B cell (primary cell): ENCODE measurements around the gene CTNNA3. TPM values are rescaled to one million over a fixed set of nuclear protein-coding genes. Genes with fewer than 3 reads are reported as not detected.

Source experiments
- ATAC-seq: fragments of 200-7000 bp; cut with Tn5 transposase; one replicate; pipeline ENCODE4 v1.10.0; 2021; ENCODE audit warnings: low read depth, mild to moderate bottlenecking, moderate number of reproducible peaks, moderate library complexity
- CTCF ChIA-PET: fragments of 350-600 bp; sonication (Branson Sonifier 250); formaldehyde crosslinking; loops from one replicate; lab custom pipeline; 2021; ENCODE audit warnings: antibody characterized with exemption, inconsistent platforms; lab: Charles Lee
- POLR2A ChIA-PET: fragments of 350-600 bp; sonication (Branson Sonifier 250); formaldehyde crosslinking; loops from one replicate; lab custom pipeline; 2021; ENCODE audit warnings: antibody characterized with exemption; lab: Charles Lee
- DNase-seq: peaks from one replicate; pipeline ENCODE4 v3.0.0; 2013
- H2AFZ ChIP-seq: 2 replicates; pipeline ENCODE4 v1.6.1; 2012; ENCODE audit warnings: mild to moderate bottlenecking, low read depth, low read length; ENCODE audit not compliant: insufficient read depth, poor library complexity, severe bottlenecking
- H3K27ac ChIP-seq, 2 donors: 1 replicate in 1 of 2; 2 replicates in 1 of 2; pipeline ENCODE4 v1.5.1; 2012 to 2013; ENCODE audit warnings: low read length in 2 of 2, mild to moderate bottlenecking in 2 of 2, moderate library complexity in 1 of 2
- H3K27me3 ChIP-seq, 4 experiments: fragments of 200-600 bp in 1 of 4; sonication (generic) in 1 of 4; replicated peaks in 1 of 4; 1 replicate in 2 of 4; 2 replicates in 2 of 4; pipeline versions ENCODE4 v1.6.1 to v1.7.0; 2013 to 2016; ENCODE audit warnings: low read length in 3 of 4, mild to moderate bottlenecking in 2 of 4, mixed read lengths in 1 of 4, moderate library complexity in 1 of 4; ENCODE audit not compliant: insufficient read depth in 4 of 4, control insufficient read depth in 3 of 4; ENCODE audit errors: control extremely low read depth in 1 of 4
- H3K36me3 ChIP-seq, 2 experiments: replicated peaks in 1 of 2; 1 replicate in 1 of 2; 2 replicates in 1 of 2; pipeline versions ENCODE4 v1.6.1 to v1.7.1; 2013; ENCODE audit warnings: low read length in 1 of 2; ENCODE audit not compliant: insufficient read depth in 2 of 2, control insufficient read depth in 1 of 2; ENCODE audit errors: control extremely low read depth in 1 of 2, extremely low read depth in 1 of 2
- H3K4me1 ChIP-seq, 2 donors: fragments of 200-600 bp in 1 of 2; sonication (generic) in 1 of 2; 1 replicate in 1 of 2; 2 replicates in 1 of 2; pipeline versions ENCODE4 v1.5.1 to v1.6.1; 2013 to 2017; ENCODE audit warnings: low read length in 2 of 2; ENCODE audit not compliant: control insufficient read depth in 2 of 2, insufficient read depth in 2 of 2
- H3K4me2 ChIP-seq: replicated peaks from 2 replicates; pipeline ENCODE3; 2012; ENCODE audit warnings: mild to moderate bottlenecking, low read depth, low read length; ENCODE audit not compliant: poor library complexity, severe bottlenecking
- H3K4me3 ChIP-seq, 5 experiments: fragments of 200-600 bp in 1 of 5; sonication (generic) in 1 of 5; 1 replicate in 3 of 5; 2 replicates in 2 of 5; pipeline versions ENCODE4 v1.5.1 to v1.7.0; 2011 to 2016; ENCODE audit warnings: low read length in 4 of 5, mild to moderate bottlenecking in 4 of 5, low read depth in 2 of 5, control low read depth in 1 of 5, moderate library complexity in 1 of 5; ENCODE audit not compliant: insufficient read depth in 1 of 5; ENCODE audit errors: control extremely low read depth in 1 of 5, extremely low read depth in 1 of 5
- H3K79me2 ChIP-seq: fragments of 200-600 bp; sonication (generic); one replicate; pipeline ENCODE4 v1.6.0; 2016; ENCODE audit warnings: low read length; ENCODE audit not compliant: control insufficient read depth, insufficient read depth
- H3K9ac ChIP-seq: fragments of 200-600 bp; sonication (generic); 2 replicates; pipeline ENCODE4 v1.6.1; 2017; ENCODE audit warnings: mild to moderate bottlenecking, low read length, moderate library complexity
- H3K9me3 ChIP-seq, 3 donors: one replicate each; pipeline versions ENCODE4 v1.6.1 to v1.7.1; 2013; ENCODE audit warnings: low read length in 2 of 3; ENCODE audit not compliant: control insufficient read depth in 2 of 3, insufficient read depth in 1 of 3; ENCODE audit errors: control extremely low read depth in 1 of 3
- H4K20me1 ChIP-seq: 2 replicates; pipeline ENCODE4 v1.6.0; 2012; ENCODE audit warnings: mild to moderate bottlenecking, low read length; ENCODE audit not compliant: insufficient read depth, control insufficient read depth, poor library complexity, severe bottlenecking
- H3K27ac Mint-ChIP-seq: one replicate; pipeline ENCODE4 v1.8.0; 2021; ENCODE audit warnings: mixed read lengths
- H3K27me3 Mint-ChIP-seq: one replicate; pipeline ENCODE4 v1.8.0; 2021; ENCODE audit warnings: mixed read lengths
- H3K4me1 Mint-ChIP-seq: one replicate; pipeline ENCODE4 v1.8.0; 2021; ENCODE audit warnings: mixed read lengths
- H3K4me3 Mint-ChIP-seq: one replicate; pipeline ENCODE4 v1.8.0; 2021; ENCODE audit warnings: mixed read lengths
- H3K9me3 Mint-ChIP-seq: one replicate; pipeline ENCODE4 v1.8.0; 2022; ENCODE audit warnings: mixed read lengths; ENCODE audit not compliant: insufficient read depth
- EZH2 ChIP-seq: IDR thresholded peaks from 2 replicates; pipeline ENCODE4 v1.6.1; 2012; ENCODE audit warnings: borderline replicate concordance, low read depth, mild to moderate bottlenecking, moderate library complexity, low read length; ENCODE audit not compliant: insufficient read depth, poor library complexity, severe bottlenecking
- WGBS: methylation state at CpG from one replicate; pipeline ENCODE4 v1.1.5; 2013; ENCODE audit warnings: missing lambda C conversion rate; ENCODE audit not compliant: insufficient coverage; 5-methylcytosine and 5-hydroxymethylcytosine counted together
- intact Hi-C: fragments of 100-400 bp; cut with micrococcal nuclease; formaldehyde crosslinking; loops from one replicate; pipeline ENCODE4 v1.10.0; 2022
- polyA plus RNA-seq: library from polyadenylated mRNA; depleted of rRNA; stranded (reverse); fragments of >200 nt; gene quantifications from 2 replicates; pipeline ENCODE4 v1.2.3, GENCODE V29; 2012
- total RNA-seq, 2 donors: library from RNA; stranded (reverse); fragments of 120-200 nt in 1 of 2; gene quantifications; 1 replicate in 1 of 2; 2 replicates in 1 of 2; pipeline versions ENCODE4 v1.2.3 to v1.2.4, GENCODE V29; 2013 to 2022
- TF ChIP-seq, protein P1 (sequence below): fragments of 200-600 bp; IDR thresholded peaks from one replicate; pipeline ENCODE4 v1.8.0; 2022; ENCODE audit warnings: antibody characterized with exemption, mild to moderate bottlenecking

The CTNNA3 gene
- total and polyA plus RNA-seq, 2 donors (not counting 1 experiment from before 2014, with no cell fraction given): 0.01 TPM; not detected in 1

DNA sequence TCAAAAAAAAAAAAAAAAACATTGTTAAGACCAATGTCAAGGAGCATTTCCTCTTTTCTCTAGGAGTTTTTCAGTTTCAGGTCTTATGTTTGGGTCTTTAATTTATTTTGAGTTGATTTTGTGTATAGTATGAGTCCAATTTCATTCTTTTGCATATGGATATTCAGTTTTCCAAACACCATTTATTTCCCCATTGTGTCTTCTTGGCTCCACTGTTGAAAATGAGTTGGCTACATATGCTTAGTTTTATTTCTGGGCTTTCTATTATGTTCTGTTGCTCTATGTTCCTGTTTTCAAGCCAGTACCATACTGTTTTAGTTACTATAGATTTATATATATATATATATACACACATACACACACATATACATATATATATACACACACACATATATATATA, 1506.7 kb downstream of the CTNNA3 start:
- intact Hi-C loops: no loop called here
- H3K4me1 Mint-ChIP-seq: no peaks in the 10 kb centered on the region
- no peaks in the 10 kb centered on the region for H3K9me3 Mint-ChIP-seq
- POLR2A ChIA-PET: no interaction called here
- TF ChIP-seq, protein P1, sequence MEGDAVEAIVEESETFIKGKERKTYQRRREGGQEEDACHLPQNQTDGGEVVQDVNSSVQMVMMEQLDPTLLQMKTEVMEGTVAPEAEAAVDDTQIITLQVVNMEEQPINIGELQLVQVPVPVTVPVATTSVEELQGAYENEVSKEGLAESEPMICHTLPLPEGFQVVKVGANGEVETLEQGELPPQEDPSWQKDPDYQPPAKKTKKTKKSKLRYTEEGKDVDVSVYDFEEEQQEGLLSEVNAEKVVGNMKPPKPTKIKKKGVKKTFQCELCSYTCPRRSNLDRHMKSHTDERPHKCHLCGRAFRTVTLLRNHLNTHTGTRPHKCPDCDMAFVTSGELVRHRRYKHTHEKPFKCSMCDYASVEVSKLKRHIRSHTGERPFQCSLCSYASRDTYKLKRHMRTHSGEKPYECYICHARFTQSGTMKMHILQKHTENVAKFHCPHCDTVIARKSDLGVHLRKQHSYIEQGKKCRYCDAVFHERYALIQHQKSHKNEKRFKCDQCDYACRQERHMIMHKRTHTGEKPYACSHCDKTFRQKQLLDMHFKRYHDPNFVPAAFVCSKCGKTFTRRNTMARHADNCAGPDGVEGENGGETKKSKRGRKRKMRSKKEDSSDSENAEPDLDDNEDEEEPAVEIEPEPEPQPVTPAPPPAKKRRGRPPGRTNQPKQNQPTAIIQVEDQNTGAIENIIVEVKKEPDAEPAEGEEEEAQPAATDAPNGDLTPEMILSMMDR: no peak
- no peak for TF ChIP-seq EZH2
- ATAC-seq (no peak), DNase-seq (no peak)
- H3K79me2 ChIP-seq: no peaks in the 10 kb centered on the region
- no peaks in the 10 kb centered on the region for H3K27me3 Mint-ChIP-seq
- CTCF ChIA-PET: no interaction called here
- H3K27me3 ChIP-seq: no peaks in the 10 kb centered on the region
- no peaks in the 10 kb centered on the region for H3K4me1 ChIP-seq
- H3K27ac Mint-ChIP-seq: no peak overlapping the region
- H3K27ac ChIP-seq: no peak overlapping the region
- H3K4me3 ChIP-seq: no peak overlapping the region
- H3K36me3 ChIP-seq: no peaks in the 10 kb centered on the region
- H2AFZ ChIP-seq: no peak overlapping the region
- no peak overlapping the region for H3K4me3 Mint-ChIP-seq
- no peak overlapping the region for H3K4me2 ChIP-seq
- H3K9ac ChIP-seq: no peak overlapping the region
- no peaks in the 10 kb centered on the region for H4K20me1 ChIP-seq
- H3K9me3 ChIP-seq: no peaks in the 10 kb centered on the region

DNA sequence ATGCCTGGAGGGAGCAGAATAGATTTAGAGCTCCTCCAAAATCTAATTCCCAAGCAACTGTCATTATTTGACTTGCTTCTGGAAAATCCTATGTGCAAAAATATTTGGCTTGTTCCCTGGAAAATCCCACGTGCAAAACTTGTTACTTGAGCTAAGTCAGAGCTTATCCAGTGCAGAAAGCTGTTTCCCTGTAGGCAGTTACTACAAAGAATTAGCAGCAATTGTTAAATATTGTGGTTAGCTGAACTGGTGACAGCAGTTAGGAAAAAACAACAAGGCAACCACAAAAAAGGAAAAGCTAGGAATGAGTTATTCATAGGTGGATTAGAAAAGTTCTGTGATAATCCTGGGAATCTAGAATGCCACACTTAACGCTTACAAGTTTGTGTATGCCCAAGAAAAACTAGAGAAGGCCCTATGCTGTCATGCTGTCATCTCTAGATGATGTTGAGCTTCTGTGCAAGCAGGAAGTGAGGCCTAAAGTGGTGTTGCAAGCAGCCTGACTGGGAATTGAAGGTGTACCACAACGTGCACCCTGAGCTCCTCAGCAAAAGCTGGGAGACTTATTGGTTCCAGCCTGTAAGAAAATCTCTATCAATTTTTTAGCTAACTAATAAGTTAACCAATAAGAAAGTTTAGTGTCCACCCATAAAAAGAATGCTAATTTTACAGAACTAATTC, 1508.8 kb downstream of the CTNNA3 start:
- no peaks in the 10 kb centered on the region for H4K20me1 ChIP-seq
- TF ChIP-seq, protein P1: no peak
- no peak for TF ChIP-seq EZH2
- no peaks in the 10 kb centered on the region for H3K27me3 Mint-ChIP-seq
- H3K9ac ChIP-seq: no peak overlapping the region
- H2AFZ ChIP-seq: no peak overlapping the region
- no peak overlapping the region for H3K4me3 Mint-ChIP-seq
- ChIA-PET POLR2A (no interaction called here), CTCF (no interaction called here)
- intact Hi-C loops: no loop called here
- H3K36me3 ChIP-seq: no peaks in the 10 kb centered on the region
- H3K79me2 ChIP-seq: no peaks in the 10 kb centered on the region
- H3K9me3 ChIP-seq: no peaks in the 10 kb centered on the region
- H3K4me1 ChIP-seq: no peaks in the 10 kb centered on the region
- no peaks in the 10 kb centered on the region for H3K27me3 ChIP-seq
- no peak overlapping the region for H3K4me3 ChIP-seq
- no peak for ATAC-seq
- DNase-seq: no peak
- no peak overlapping the region for H3K27ac Mint-ChIP-seq
- H3K9me3 Mint-ChIP-seq: no peaks in the 10 kb centered on the region
- H3K27ac ChIP-seq: no peak overlapping the region
- no peaks in the 10 kb centered on the region for H3K4me1 Mint-ChIP-seq
- 40% methylated on average over 2 of the region's 3 CpGs for WGBS
- no peak overlapping the region for H3K4me2 ChIP-seq
